Cardiac septum (tissue), 1 donor: ENCODE data around the gene IVD. TPM values are rescaled to one million over a fixed set of nuclear protein-coding genes. Genes with fewer than 3 reads are reported as not detected.

Experiments
- DNase-seq: peaks from one replicate; pipeline ENCODE4 v3.0.0-alpha.2; 2020; ENCODE audit warnings: low spot score
- intact Hi-C: fragments of 100-400 bp; cut with DNase I; formaldehyde crosslinking; loops from one replicate; pipeline ENCODE4 v1.14.0; 2022
- total RNA-seq: library from RNA; stranded (reverse); fragmentation: NEBNext Ultra II Directional; extraction: Animal tissue kit (Norgen Biotek cat#: 25700); gene quantifications from one replicate; pipeline ENCODE4 v1.2.1, GENCODE V29; 2021
- donor health status: DM: no; HTN: no; CAD: no.

The IVD gene
- total RNA-seq, 1 donor from 2014 or later: 106 TPM

DNA sequence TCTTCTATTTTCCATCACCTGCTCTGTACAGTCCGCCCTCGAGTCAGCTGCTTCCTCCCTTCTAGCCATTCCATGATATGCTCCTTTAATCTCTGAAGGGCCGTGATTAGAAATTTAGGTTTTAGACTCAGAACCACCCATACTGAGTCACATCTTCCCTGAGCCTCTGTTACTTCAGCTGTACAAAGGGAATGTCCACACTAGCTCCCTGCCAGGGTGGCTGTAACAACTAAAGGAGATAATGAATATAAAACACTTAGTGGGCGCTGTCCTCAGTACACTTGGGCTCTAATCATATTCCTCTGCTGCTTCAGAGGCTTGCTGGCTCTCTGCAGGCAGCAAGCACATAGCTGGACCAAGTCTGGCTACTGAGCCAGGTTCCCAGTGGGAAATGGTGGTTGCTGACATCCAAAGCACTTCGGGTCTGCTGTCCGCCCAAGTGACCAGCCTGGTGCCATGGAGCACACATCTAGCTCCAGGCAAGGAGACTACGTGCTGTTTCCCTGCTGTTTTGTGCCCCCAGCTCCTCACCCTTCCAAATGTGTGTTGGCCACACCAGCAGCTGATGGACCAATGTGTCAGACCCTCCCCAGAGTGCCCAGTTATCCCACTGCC is 64.3 kb downstream of the IVD start:
- intact Hi-C loops: no loop called here
- no peak for DNase-seq

GRCh38 chr15:40470423-40471104 is 65.0 kb downstream of the IVD start, which contains the start of gene CHST14:
CHST14 (plus strand) TSS chr15:40470984; CDS start chr15:40471214, 230 bp downstream.
- DNase-seq: no peak
- intact Hi-C loops: loop anchor here (1.0 kb wide), 1 partner anchor 27 kb away; no protein-coding TSS in a partner anchor

Other genes with a start within 250 kb of the IVD start
- gene BUB1B, start 244.7 kb upstream of the IVD start, total RNA-seq: 0.43 TPM
- gene PAK6, start 166.7 kb upstream of the IVD start, total RNA-seq: 2.6 TPM
- gene ANKRD63, start 122.7 kb upstream of the IVD start, total RNA-seq: not detected
- 4.6 TPM for gene PLCB2, start 97.9 kb upstream of the IVD start, total RNA-seq
- 40.0 TPM for gene INAFM2, start 82.1 kb upstream of the IVD start, total RNA-seq
- gene CCDC9B, start 64.9 kb upstream of the IVD start, total RNA-seq: 178 TPM
- gene PHGR1, start 54.8 kb upstream of the IVD start, total RNA-seq: not detected
- gene DISP2, start 47.6 kb upstream of the IVD start, total RNA-seq: 1.2 TPM
- 7.5 TPM for gene KNSTRN, start 23.1 kb upstream of the IVD start, total RNA-seq
- gene BAHD1, start 35.2 kb downstream of the IVD start, total RNA-seq: 17.7 TPM
- gene CHST14, start 65.2 kb downstream of the IVD start, total RNA-seq: 8.4 TPM
- gene CCDC32, start 159.2 kb downstream of the IVD start, total RNA-seq: 21.3 TPM
- 8.7 TPM for gene RPUSD2, start 163.5 kb downstream of the IVD start, total RNA-seq
- gene KNL1, start 188.5 kb downstream of the IVD start, total RNA-seq: 0.43 TPM